NT2/D1 (cell line): Measurements from ENCODE around the gene TMEM158.

Experiments used
- SUZ12 ChIP-seq: IDR thresholded peaks from 2 replicates; pipeline ENCODE4 v1.6.1; 2011; ENCODE audit not compliant: insufficient read length, insufficient read depth; ENCODE audit errors: extremely low read depth
- ZNF274 ChIP-seq: IDR thresholded peaks from 2 replicates; pipeline ENCODE4 v1.6.1; 2011; ENCODE audit warnings: mild to moderate bottlenecking, low read depth, low read length

DNA sequence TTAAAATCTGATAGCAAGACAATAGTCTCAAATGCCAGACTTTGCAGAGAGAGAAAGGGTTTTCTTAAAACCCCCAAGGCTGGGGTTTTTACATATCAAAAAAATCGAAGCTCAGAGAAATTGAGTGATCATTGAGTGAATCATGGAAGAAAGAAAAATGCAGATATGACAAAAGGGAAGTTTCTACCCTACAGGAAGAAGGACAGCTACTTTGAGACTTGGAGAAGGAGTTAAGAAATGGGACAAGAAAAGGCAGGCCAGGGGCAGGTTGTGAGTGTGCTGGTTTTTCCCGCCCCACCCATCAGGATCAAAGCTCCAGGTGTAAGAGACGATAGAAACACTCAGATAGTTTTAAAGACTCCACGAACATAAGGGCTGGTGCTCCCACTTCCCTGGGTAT is 18.6 kb downstream of the TMEM158 start:
- TF ChIP-seq SUZ12: no peak
- TF ChIP-seq ZNF274: no peak
